Liver (tissue), 9 donors: ENCODE data around the gene SLC35G4. TPM values are rescaled to one million over a fixed set of nuclear protein-coding genes. Genes with fewer than 3 reads are reported as not detected.

ENCODE experiments used
- DNase-seq: peaks from one replicate; pipeline ENCODE4 v3.0.0-alpha.2; 2017; ENCODE audit warnings: low spot score
- H3K27ac ChIP-seq, 2 donors: one replicate each; pipeline ENCODE4 v1.7.0; 2013; ENCODE audit warnings: inconsistent platforms in 2 of 2, low read length in 2 of 2, control low read depth in 1 of 2, low read depth in 1 of 2, mild to moderate bottlenecking in 1 of 2
- H3K27me3 ChIP-seq, 4 donors: one replicate each; pipeline versions ENCODE4 v1.6.1 to v1.7.0; 2013; ENCODE audit warnings: low read length in 3 of 4, inconsistent platforms in 1 of 4, mild to moderate bottlenecking in 1 of 4, moderate library complexity in 1 of 4; ENCODE audit not compliant: control insufficient read depth in 4 of 4, insufficient read depth in 4 of 4
- H3K36me3 ChIP-seq, 4 donors: one replicate each; pipeline versions ENCODE4 v1.6.1 to v1.7.0; 2013; ENCODE audit warnings: low read length in 3 of 4, mild to moderate bottlenecking in 3 of 4, low read depth in 1 of 4, moderate library complexity in 1 of 4; ENCODE audit not compliant: control insufficient read depth in 4 of 4, insufficient read depth in 3 of 4
- H3K4me1 ChIP-seq, 4 donors: one replicate each; pipeline versions ENCODE4 v1.6.1 to v1.7.0; 2013; ENCODE audit warnings: low read length in 3 of 4, mild to moderate bottlenecking in 3 of 4, moderate library complexity in 1 of 4; ENCODE audit not compliant: control insufficient read depth in 4 of 4, insufficient read depth in 4 of 4
- H3K4me3 ChIP-seq, 3 donors: one replicate each; pipeline versions ENCODE4 v1.6.1 to v1.7.0; 2013; ENCODE audit warnings: low read length in 3 of 3, control low read depth in 1 of 3, low read depth in 1 of 3, mild to moderate bottlenecking in 1 of 3
- H3K9ac ChIP-seq, 2 donors: one replicate each; pipeline ENCODE4 v1.7.0; 2013; ENCODE audit warnings: low read length in 2 of 2, mild to moderate bottlenecking in 2 of 2, moderate library complexity in 2 of 2, control low read depth in 1 of 2, low read depth in 1 of 2
- H3K9me3 ChIP-seq, 4 donors: one replicate each; pipeline versions ENCODE4 v1.6.1 to v1.7.0; 2013; ENCODE audit warnings: low read length in 3 of 4; ENCODE audit not compliant: control insufficient read depth in 4 of 4
- ATF3 ChIP-seq: IDR thresholded peaks from 2 replicates; pipeline ENCODE4 v1.6.1; 2016; ENCODE audit warnings: antibody characterized with exemption
- CTCF ChIP-seq: fragments of 150-350 bp; IDR thresholded peaks from 2 replicates; pipeline ENCODE4 v1.5.1; 2017; ENCODE audit warnings: improper control_type of control experiment, low read depth, low read length; ENCODE audit not compliant: missing input control
- EGR1 ChIP-seq, 2 donors: IDR thresholded peaks; 2 replicates each; pipeline ENCODE4 v1.6.1; 2016 to 2018; ENCODE audit warnings: antibody characterized with exemption in 2 of 2, low read depth in 2 of 2
- FOXA1 ChIP-seq: IDR thresholded peaks from 2 replicates; pipeline ENCODE4 v1.6.1; 2016; ENCODE audit warnings: antibody characterized with exemption
- FOXA2 ChIP-seq: IDR thresholded peaks from 2 replicates; pipeline ENCODE4 v1.6.1; 2016; ENCODE audit warnings: antibody characterized with exemption
- GABPA ChIP-seq, 2 donors: IDR thresholded peaks in 1 of 2; conservative IDR thresholded peaks in 1 of 2; 2 replicates each; pipeline ENCODE4 v1.6.1; 2016; ENCODE audit warnings: antibody characterized with exemption in 2 of 2, mild to moderate bottlenecking in 1 of 2, moderate library complexity in 1 of 2
- HNF4A ChIP-seq, 2 donors: conservative IDR thresholded peaks; 2 replicates each; pipeline ENCODE4 v1.6.1; 2016; ENCODE audit warnings: antibody characterized with exemption in 2 of 2, mild to moderate bottlenecking in 2 of 2
- JUND ChIP-seq, 2 donors: IDR thresholded peaks; 2 replicates each; pipeline ENCODE4 v1.6.1; 2016; ENCODE audit warnings: antibody characterized with exemption in 2 of 2
- MAX ChIP-seq: IDR thresholded peaks from 2 replicates; pipeline ENCODE4 v1.6.1; 2016; ENCODE audit warnings: antibody characterized with exemption
- NR2F2 ChIP-seq: IDR thresholded peaks from 2 replicates; pipeline ENCODE4 v1.6.1; 2016; ENCODE audit warnings: antibody characterized with exemption
- RAD21 ChIP-seq, 2 donors: IDR thresholded peaks; 2 replicates each; pipeline ENCODE4 v1.6.1; 2016; ENCODE audit warnings: antibody characterized with exemption in 2 of 2, mild to moderate bottlenecking in 2 of 2
- REST ChIP-seq: IDR thresholded peaks from 2 replicates; pipeline ENCODE4 v1.6.1; 2016; ENCODE audit warnings: antibody characterized with exemption, mild to moderate bottlenecking
- RXRA ChIP-seq, 2 donors: IDR thresholded peaks; 2 replicates each; pipeline ENCODE4 v1.6.1; 2017 to 2018; ENCODE audit warnings: antibody characterized with exemption in 2 of 2, mild to moderate bottlenecking in 1 of 2
- SP1 ChIP-seq: IDR thresholded peaks from 2 replicates; pipeline ENCODE4 v1.6.1; 2018; ENCODE audit warnings: antibody characterized with exemption, mild to moderate bottlenecking
- TAF1 ChIP-seq: conservative IDR thresholded peaks from 2 replicates; pipeline ENCODE4 v1.6.1; 2016; ENCODE audit warnings: antibody characterized with exemption, mild to moderate bottlenecking
- YY1 ChIP-seq: IDR thresholded peaks from 2 replicates; pipeline ENCODE4 v1.6.1; 2016; ENCODE audit warnings: antibody characterized with exemption, mild to moderate bottlenecking
- ZBTB33 ChIP-seq: IDR thresholded peaks from 2 replicates; pipeline ENCODE4 v1.6.1; 2016; ENCODE audit warnings: antibody characterized with exemption
- WGBS: extraction: QIAGEN DNeasy Blood & Tissue Kit; methylation state at CpG from one replicate; pipeline ENCODE4 v1.1.7; 2013; 5-methylcytosine and 5-hydroxymethylcytosine counted together
- polyA plus RNA-seq, 2 donors: library from polyadenylated mRNA; stranded (reverse) in 1 of 2; unstranded in 1 of 2; fragments of 200-250 nt in 1 of 2; fragments of >200 nt in 1 of 2; fragmentation: Nextera tagmentation in 1 of 2; extraction: Ambion mirVana in 1 of 2; gene quantifications; one replicate each; pipeline versions ENCODE4 v1.2.1 to v1.2.3, GENCODE V29; 2013 to 2015
- total RNA-seq, 2 donors: library from RNA; depleted of rRNA; stranded (reverse); fragments of >200 nt; gene quantifications; one replicate each; pipeline ENCODE4 v1.2.3, GENCODE V29; 2014
- donor health status: healthy.
- donor health status: healthy.
- donor health status: healthy.
- donor health status: healthy.
- donor health status: healthy.

The SLC35G4 gene
- total and polyA plus RNA-seq, 4 donors = not detected

- TF ChIP-seq CTCF (no peak), TAF1 (no peak), ATF3 (no peak), HNF4A (conservative IDR thresholded peaks at IDR 0.05) (no peak), RAD21 (IDR thresholded peaks at IDR 0.05) (no peak), YY1 (no peak), JUND (IDR thresholded peaks at IDR 0.05) (no peak), SP1 (no peak), RXRA (IDR thresholded peaks at IDR 0.05) (no peak), FOXA2 (no peak), EGR1 (IDR thresholded peaks at IDR 0.05; ENCODE audit: low read depth in 2 of 2) (no peak)
Observed at GRCh38 chr18:11655606-11655932, 46.2 kb downstream of the SLC35G4 start (continued).

GRCh38 chr18:11657152-11657551 lies 47.8 kb downstream of the SLC35G4 start:
- Histone ChIP-seq H3K9me3 (no peaks in the 10 kb centered on the region), H3K9ac (no peak overlapping the region), H3K4me3 (no peak overlapping the region), H3K36me3 (no peaks in the 10 kb centered on the region), H3K27me3 (peaks cover 0 to 14% (median under 1%) of the 10 kb centered on the region in 4 donors), H3K4me1 (peaks cover 0 to 2% (median 0%) of the 10 kb centered on the region in 4 donors), H3K27ac (no peak overlapping the region)
- TF ChIP-seq EGR1 (IDR thresholded peaks at IDR 0.05; ENCODE audit: low read depth in 2 of 2) (no peak), SP1 (no peak), MAX (no peak), GABPA (IDR thresholded peaks at IDR 0.05 in 1 of 2, conservative IDR thresholded peaks at IDR 0.05 in 1 of 2) (no peak), RAD21 (IDR thresholded peaks at IDR 0.05) (no peak), ZBTB33 (no peak), JUND (IDR thresholded peaks at IDR 0.05) (no peak), REST (no peak), FOXA1 (no peak), NR2F2 (no peak)
- WGBS = 83% methylated on average over 9 of the region's 9 CpGs
- DNase-seq = no peak
